Activated T-cell treated with anti-CD3 and anti-CD28 coated beads, Interleukin-2, amount 50 U/mL, for 72 hours (primary cell): ENCODE data around the gene BLCAP. TPM values are rescaled to one million over a fixed set of nuclear protein-coding genes. Genes with fewer than 3 reads are reported as not detected.
"Not testable (repeated sequence)": the region's sequence is repeated elsewhere in the genome, so short reads cannot be mapped to it uniquely, and the experiment has no call there.

Source experiments
- ATAC-seq, 2 donors: fragments of 150-1000 bp; cut with Tn5 transposase; replicated peaks in 1 of 2; 2 replicates each; pipeline ENCODE4 v1.10.0; 2021; ENCODE audit warnings: moderate library complexity in 2 of 2, mild to moderate bottlenecking in 1 of 2
- DNase-seq, 2 donors: peaks; one replicate each; pipeline ENCODE4 v3.0.0; 2021 to 2022; ENCODE audit warnings: mixed read lengths in 1 of 2
- H3K27ac Mint-ChIP-seq: one replicate; pipeline ENCODE4 v1.8.0; 2022; ENCODE audit warnings: mild to moderate bottlenecking, moderate library complexity, mixed read lengths
- H3K27me3 Mint-ChIP-seq: one replicate; pipeline ENCODE4 v1.8.0; 2022; ENCODE audit warnings: low read depth, mixed read lengths
- H3K36me3 Mint-ChIP-seq, 2 donors: one replicate each; pipeline ENCODE4 v1.8.0; 2022; ENCODE audit warnings: mixed read lengths in 2 of 2, mild to moderate bottlenecking in 1 of 2; ENCODE audit not compliant: insufficient read depth in 2 of 2
- H3K4me1 Mint-ChIP-seq: one replicate; pipeline ENCODE4 v1.8.0; 2022; ENCODE audit warnings: low read depth, mixed read lengths
- H3K4me3 Mint-ChIP-seq, 2 donors: one replicate each; pipeline ENCODE4 v1.8.0; 2022; ENCODE audit warnings: mild to moderate bottlenecking in 2 of 2, mixed read lengths in 2 of 2, moderate library complexity in 2 of 2
- H3K9me3 Mint-ChIP-seq, 2 donors: one replicate each; pipeline ENCODE4 v1.8.0; 2022; ENCODE audit warnings: mixed read lengths in 2 of 2
- total RNA-seq, 2 donors: library from RNA; stranded (reverse); gene quantifications; one replicate each; pipeline ENCODE4 v1.2.3, GENCODE V29; 2022

BLCAP gene
- total RNA-seq, 2 donors from 2014 or later, result 35.5 to 39.2 TPM

- H3K36me3 Mint-ChIP-seq, result no peaks in the 10 kb centered on the region
- peaks cover 7% of the 10 kb centered on the region for H3K4me1 Mint-ChIP-seq
- peaks cover 56% of the 10 kb centered on the region for H3K27me3 Mint-ChIP-seq
- no peak overlapping the region for H3K27ac Mint-ChIP-seq
- no peak overlapping the region for H3K4me3 Mint-ChIP-seq
- no peaks in the 10 kb centered on the region for H3K9me3 Mint-ChIP-seq
- ATAC-seq (peak; percentile 32 to 56), DNase-seq (peak; percentile 47 to 60)
Measured at GRCh38 chr20:37564388-37565133, 36.9 kb upstream of the BLCAP start.

- Mint-ChIP-seq H3K4me1 (peaks cover 7% of the 10 kb centered on the region), H3K36me3 (no peaks in the 10 kb centered on the region), H3K4me3 (no peak overlapping the region), H3K27ac (no peak overlapping the region), H3K27me3 (peaks cover 51% of the 10 kb centered on the region), H3K9me3 (no peaks in the 10 kb centered on the region)
- DNase-seq (no peak), ATAC-seq (no peak)
Measured at GRCh38 chr20:37564016-37564387, 36.3 kb upstream of the BLCAP start.

- peaks cover 40% of the 10 kb centered on the region for H3K27me3 Mint-ChIP-seq
- no peaks in the 10 kb centered on the region for H3K9me3 Mint-ChIP-seq
- H3K27ac Mint-ChIP-seq, result no peak overlapping the region
- peaks cover 4% of the 10 kb centered on the region for H3K4me1 Mint-ChIP-seq
- ATAC-seq (no peak), DNase-seq (no peak)
- no peaks in the 10 kb centered on the region for H3K36me3 Mint-ChIP-seq
- no peak overlapping the region for H3K4me3 Mint-ChIP-seq
Measured at GRCh38 chr20:37562695-37563480, 35.2 kb upstream of the BLCAP start.

GRCh38 chr20:37560629-37561028 lies 33.0 kb upstream of the BLCAP start:
- no peaks in the 10 kb centered on the region for H3K9me3 Mint-ChIP-seq
- no peak overlapping the region for H3K27ac Mint-ChIP-seq
- H3K4me1 Mint-ChIP-seq, result no peaks in the 10 kb centered on the region
- H3K36me3 Mint-ChIP-seq, result no peaks in the 10 kb centered on the region
- peaks cover 31% of the 10 kb centered on the region for H3K27me3 Mint-ChIP-seq
- DNase-seq, result no peak
- H3K4me3 Mint-ChIP-seq, result no peak overlapping the region
- ATAC-seq, result no peak

GRCh38 chr20:37559312-37560027 lies 31.8 kb upstream of the BLCAP start:
- DNase-seq (no peak), ATAC-seq (no peak)
- no peaks in the 10 kb centered on the region for H3K4me1 Mint-ChIP-seq
- H3K27ac Mint-ChIP-seq, result no peak overlapping the region
- H3K4me3 Mint-ChIP-seq, result no peak overlapping the region
- H3K9me3 Mint-ChIP-seq, result no peaks in the 10 kb centered on the region
- no peaks in the 10 kb centered on the region for H3K36me3 Mint-ChIP-seq
- peaks cover 23% of the 10 kb centered on the region for H3K27me3 Mint-ChIP-seq

GRCh38 chr20:37558779-37559178 lies 31.1 kb upstream of the BLCAP start:
- no peaks in the 10 kb centered on the region for H3K36me3 Mint-ChIP-seq
- no peak for DNase-seq
- peaks cover 23% of the 10 kb centered on the region for H3K27me3 Mint-ChIP-seq
- no peak for ATAC-seq
- H3K4me1 Mint-ChIP-seq, result no peaks in the 10 kb centered on the region
- H3K9me3 Mint-ChIP-seq, result no peaks in the 10 kb centered on the region
- no peak overlapping the region for H3K4me3 Mint-ChIP-seq
- H3K27ac Mint-ChIP-seq, result no peak overlapping the region

- H3K27me3 Mint-ChIP-seq, result peaks cover 23% of the 10 kb centered on the region
- no peak overlapping the region for H3K4me3 Mint-ChIP-seq
- no peak for DNase-seq
- H3K27ac Mint-ChIP-seq, result no peak overlapping the region
- no peaks in the 10 kb centered on the region for H3K36me3 Mint-ChIP-seq
- H3K4me1 Mint-ChIP-seq, result no peaks in the 10 kb centered on the region
- H3K9me3 Mint-ChIP-seq, result no peaks in the 10 kb centered on the region
- no peak for ATAC-seq
Measured at GRCh38 chr20:37558306-37558705, 30.6 kb upstream of the BLCAP start.

- ATAC-seq, result no peak
- Mint-ChIP-seq H3K27me3 (peaks cover 20% of the 10 kb centered on the region), H3K36me3 (no peaks in the 10 kb centered on the region), H3K4me1 (peaks cover 7% of the 10 kb centered on the region), H3K27ac (no peak overlapping the region), H3K4me3 (no peak overlapping the region), H3K9me3 (no peaks in the 10 kb centered on the region)
- no peak for DNase-seq
Measured at GRCh38 chr20:37556538-37556937, 28.9 kb upstream of the BLCAP start.

- H3K36me3 Mint-ChIP-seq, H3K4me3 Mint-ChIP-seq, DNase-seq, H3K27ac Mint-ChIP-seq, H3K4me1 Mint-ChIP-seq, H3K9me3 Mint-ChIP-seq, ATAC-seq: not testable (repeated sequence)
- H3K27me3 Mint-ChIP-seq, result peaks cover 17% of the 10 kb centered on the region
Measured at GRCh38 chr20:37554721-37555298, 27.1 kb upstream of the BLCAP start.

- no peak for ATAC-seq
- H3K27ac Mint-ChIP-seq, result no peak overlapping the region
Measured at GRCh38 chr20:37552415-37552814, 24.7 kb upstream of the BLCAP start.

GRCh38 chr20:37551660-37552059 lies 24.0 kb upstream of the BLCAP start:
- not testable (repeated sequence) for H3K9me3 Mint-ChIP-seq, H3K4me3 Mint-ChIP-seq, DNase-seq, H3K4me1 Mint-ChIP-seq, H3K27me3 Mint-ChIP-seq, H3K36me3 Mint-ChIP-seq, H3K27ac Mint-ChIP-seq, ATAC-seq

More at GRCh38 chr20:37552415-37552814, 24.7 kb upstream of the BLCAP start:
- H3K27me3 Mint-ChIP-seq, result peaks cover 17% of the 10 kb centered on the region
- no peak overlapping the region for H3K4me3 Mint-ChIP-seq
- peaks cover 7% of the 10 kb centered on the region for H3K4me1 Mint-ChIP-seq
- H3K36me3 Mint-ChIP-seq, result no peaks in the 10 kb centered on the region
- H3K9me3 Mint-ChIP-seq, result peaks cover 0 to 1% of the 10 kb centered on the region in 2 donors
- DNase-seq, result no peak

GRCh38 chr20:37550101-37550920 lies 22.6 kb upstream of the BLCAP start:
- H3K4me3 Mint-ChIP-seq, H3K9me3 Mint-ChIP-seq, H3K4me1 Mint-ChIP-seq, H3K27me3 Mint-ChIP-seq, DNase-seq, H3K27ac Mint-ChIP-seq, ATAC-seq, H3K36me3 Mint-ChIP-seq: not testable (repeated sequence)
